ENCODE measurements around the gene CHRNA5.

GRCh38 chr15:78617516-78617915 lies 52.2 kb downstream of the CHRNA5 start:
- TF ChIP-seq, protein P1, sequence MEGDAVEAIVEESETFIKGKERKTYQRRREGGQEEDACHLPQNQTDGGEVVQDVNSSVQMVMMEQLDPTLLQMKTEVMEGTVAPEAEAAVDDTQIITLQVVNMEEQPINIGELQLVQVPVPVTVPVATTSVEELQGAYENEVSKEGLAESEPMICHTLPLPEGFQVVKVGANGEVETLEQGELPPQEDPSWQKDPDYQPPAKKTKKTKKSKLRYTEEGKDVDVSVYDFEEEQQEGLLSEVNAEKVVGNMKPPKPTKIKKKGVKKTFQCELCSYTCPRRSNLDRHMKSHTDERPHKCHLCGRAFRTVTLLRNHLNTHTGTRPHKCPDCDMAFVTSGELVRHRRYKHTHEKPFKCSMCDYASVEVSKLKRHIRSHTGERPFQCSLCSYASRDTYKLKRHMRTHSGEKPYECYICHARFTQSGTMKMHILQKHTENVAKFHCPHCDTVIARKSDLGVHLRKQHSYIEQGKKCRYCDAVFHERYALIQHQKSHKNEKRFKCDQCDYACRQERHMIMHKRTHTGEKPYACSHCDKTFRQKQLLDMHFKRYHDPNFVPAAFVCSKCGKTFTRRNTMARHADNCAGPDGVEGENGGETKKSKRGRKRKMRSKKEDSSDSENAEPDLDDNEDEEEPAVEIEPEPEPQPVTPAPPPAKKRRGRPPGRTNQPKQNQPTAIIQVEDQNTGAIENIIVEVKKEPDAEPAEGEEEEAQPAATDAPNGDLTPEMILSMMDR (IDR thresholded peaks at IDR 0.05), result no peak
- TF ChIP-seq ZFX (IDR thresholded peaks at IDR 0.05; ENCODE audit: borderline replicate concordance), result no peak

All from 22Rv1 (cell line).